OCI-LY7 (cell line): ENCODE measurements around the gene TCEAL6.

Experiments
- EZH2phosphoT487 ChIP-seq: fragments of 200-600 bp; sonication (generic); IDR thresholded peaks from 2 replicates; pipeline ENCODE4 v1.6.1; 2018; ENCODE audit warnings: low read depth, borderline replicate concordance, mild to moderate bottlenecking, mixed run types, antibody characterized with exemption, low read length, moderate library complexity, mixed read lengths
- TF ChIP-seq, protein P1 (sequence below): fragments of 200-600 bp; sonication (generic); conservative IDR thresholded peaks from 2 replicates; pipeline ENCODE4 v1.5.1; 2014; ENCODE audit warnings: mild to moderate bottlenecking, antibody characterized with exemption, low read length, moderate library complexity, mixed read lengths

DNA sequence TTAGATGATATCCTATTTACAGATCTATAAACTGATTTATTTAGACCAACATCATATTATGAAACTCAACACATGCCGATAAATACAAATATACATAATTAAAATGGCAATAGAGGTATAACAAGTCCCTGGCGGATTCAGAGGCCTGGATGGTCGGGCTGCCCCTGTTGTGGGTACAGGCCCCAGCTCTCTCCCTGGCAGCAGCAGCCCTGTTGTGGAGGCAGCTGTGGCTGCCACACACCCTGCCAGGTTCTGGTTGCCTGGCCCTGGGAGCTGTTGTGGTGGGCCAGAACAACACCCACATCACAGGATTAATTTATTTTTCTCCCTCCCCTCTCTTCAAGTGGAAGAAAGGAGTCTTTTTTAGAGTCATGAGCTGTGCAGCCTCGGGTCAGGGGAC is 28.9 kb downstream of the TCEAL6 start:
- TF ChIP-seq, protein P1, sequence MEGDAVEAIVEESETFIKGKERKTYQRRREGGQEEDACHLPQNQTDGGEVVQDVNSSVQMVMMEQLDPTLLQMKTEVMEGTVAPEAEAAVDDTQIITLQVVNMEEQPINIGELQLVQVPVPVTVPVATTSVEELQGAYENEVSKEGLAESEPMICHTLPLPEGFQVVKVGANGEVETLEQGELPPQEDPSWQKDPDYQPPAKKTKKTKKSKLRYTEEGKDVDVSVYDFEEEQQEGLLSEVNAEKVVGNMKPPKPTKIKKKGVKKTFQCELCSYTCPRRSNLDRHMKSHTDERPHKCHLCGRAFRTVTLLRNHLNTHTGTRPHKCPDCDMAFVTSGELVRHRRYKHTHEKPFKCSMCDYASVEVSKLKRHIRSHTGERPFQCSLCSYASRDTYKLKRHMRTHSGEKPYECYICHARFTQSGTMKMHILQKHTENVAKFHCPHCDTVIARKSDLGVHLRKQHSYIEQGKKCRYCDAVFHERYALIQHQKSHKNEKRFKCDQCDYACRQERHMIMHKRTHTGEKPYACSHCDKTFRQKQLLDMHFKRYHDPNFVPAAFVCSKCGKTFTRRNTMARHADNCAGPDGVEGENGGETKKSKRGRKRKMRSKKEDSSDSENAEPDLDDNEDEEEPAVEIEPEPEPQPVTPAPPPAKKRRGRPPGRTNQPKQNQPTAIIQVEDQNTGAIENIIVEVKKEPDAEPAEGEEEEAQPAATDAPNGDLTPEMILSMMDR, result no peak
- TF ChIP-seq EZH2phosphoT487, result no peak
